Endodermal cell (in vitro differentiated cells): ENCODE data around the gene ANP32A. TPM values are rescaled to one million over a fixed set of nuclear protein-coding genes. Genes with fewer than 3 reads are reported as not detected.

Experiments used
- DNase-seq: peaks from one replicate; pipeline ENCODE4 v3.0.0-alpha.2; 2017
- H3K27ac ChIP-seq: 2 replicates; pipeline ENCODE4 v1.5.1; 2013; ENCODE audit warnings: mild to moderate bottlenecking, low read depth, low read length, moderate library complexity
- H3K27me3 ChIP-seq: 2 replicates; pipeline ENCODE4 v1.6.1; 2013; ENCODE audit warnings: mild to moderate bottlenecking, low read length, moderate library complexity; ENCODE audit not compliant: insufficient read depth, control insufficient read depth, poor library complexity, severe bottlenecking
- H3K36me3 ChIP-seq: 2 replicates; pipeline ENCODE4 v1.7.0; 2013; ENCODE audit warnings: mild to moderate bottlenecking, low read length, moderate library complexity; ENCODE audit not compliant: control insufficient read depth, insufficient read depth
- H3K4me1 ChIP-seq: one replicate; pipeline ENCODE4 v1.7.0; 2013; ENCODE audit warnings: low read length; ENCODE audit not compliant: control insufficient read depth, insufficient read depth
- H3K4me3 ChIP-seq: 2 replicates; pipeline ENCODE4 v1.5.1; 2013; ENCODE audit warnings: mild to moderate bottlenecking, low read length, moderate library complexity
- H3K9ac ChIP-seq: 2 replicates; pipeline ENCODE4 v1.6.1; 2013; ENCODE audit warnings: mild to moderate bottlenecking, low read length, moderate library complexity; ENCODE audit not compliant: poor library complexity, severe bottlenecking; ENCODE audit errors: extremely low read depth
- H3K9me3 ChIP-seq: 2 replicates; pipeline ENCODE4 v1.6.1; 2013; ENCODE audit warnings: mild to moderate bottlenecking, low read length, moderate library complexity; ENCODE audit not compliant: control insufficient read depth
- H3K27ac Mint-ChIP-seq: 2 replicates; pipeline ENCODE4 v1.8.0; 2020; ENCODE audit warnings: mixed read lengths
- H3K27me3 Mint-ChIP-seq: 2 replicates; pipeline ENCODE4 v1.8.0; 2021; ENCODE audit warnings: mild to moderate bottlenecking, mixed read lengths; ENCODE audit not compliant: insufficient read depth
- H3K36me3 Mint-ChIP-seq: 2 replicates; pipeline ENCODE4 v1.8.0; 2020; ENCODE audit warnings: low read depth, mixed read lengths
- H3K4me1 Mint-ChIP-seq: 2 replicates; pipeline ENCODE4 v1.8.0; 2020; ENCODE audit warnings: mixed read lengths
- H3K4me3 Mint-ChIP-seq: 2 replicates; pipeline ENCODE4 v1.8.0; 2020; ENCODE audit warnings: mild to moderate bottlenecking, moderate library complexity, mixed read lengths
- H3K9me3 Mint-ChIP-seq: 2 replicates; pipeline ENCODE4 v1.8.0; 2020; ENCODE audit warnings: mild to moderate bottlenecking, mixed read lengths
- WGBS, 2 experiments: methylation state at CpG; one replicate each; pipeline versions ENCODE4 v1.1.5 to v1.1.7; 2013; ENCODE audit warnings: missing lambda C conversion rate in 2 of 2, mixed read lengths in 1 of 2; ENCODE audit not compliant: insufficient coverage in 1 of 2, insufficient read length in 1 of 2; 5-methylcytosine and 5-hydroxymethylcytosine counted together
- total RNA-seq, 2 donors: library from RNA; stranded (reverse); fragmentation: NEBNext Ultra II Directional in 1 of 2; extraction: Animal tissue kit (Norgen Biotek cat#: 25700) in 1 of 2; gene quantifications; 2 replicates in 1 of 2; 3 replicates in 1 of 2; pipeline ENCODE4 v1.2.1, GENCODE V29; 2021
- TF ChIP-seq, protein P1 (sequence below): fragments of 200-600 bp; sonication (generic); conservative IDR thresholded peaks from 2 replicates; pipeline ENCODE4 v1.5.0; 2021; ENCODE audit warnings: antibody characterized with exemption, mild to moderate bottlenecking

The ANP32A gene
- total RNA-seq, 2 donors from 2014 or later = 346 to 385 TPM

DNA sequence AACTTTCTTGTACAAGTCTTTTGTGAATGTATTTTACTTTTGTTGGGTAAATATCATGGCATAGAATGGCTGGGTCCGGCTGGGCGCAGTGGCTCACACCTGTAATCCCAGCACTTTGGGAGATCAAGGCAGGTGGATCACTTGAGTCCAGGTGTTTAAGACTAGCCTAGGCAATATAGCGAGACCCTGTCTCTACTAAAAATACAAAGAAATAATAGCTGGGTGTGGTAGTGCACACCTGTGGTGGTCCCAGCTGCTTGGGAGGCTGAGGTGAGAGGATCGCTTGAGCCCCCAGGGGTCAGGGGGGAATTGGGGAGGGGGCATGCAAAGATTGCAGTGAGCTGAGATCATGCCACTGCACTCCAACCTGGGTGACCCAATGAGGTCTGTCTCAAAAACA is 52.9 kb downstream of the ANP32A start:
- TF ChIP-seq, protein P1, sequence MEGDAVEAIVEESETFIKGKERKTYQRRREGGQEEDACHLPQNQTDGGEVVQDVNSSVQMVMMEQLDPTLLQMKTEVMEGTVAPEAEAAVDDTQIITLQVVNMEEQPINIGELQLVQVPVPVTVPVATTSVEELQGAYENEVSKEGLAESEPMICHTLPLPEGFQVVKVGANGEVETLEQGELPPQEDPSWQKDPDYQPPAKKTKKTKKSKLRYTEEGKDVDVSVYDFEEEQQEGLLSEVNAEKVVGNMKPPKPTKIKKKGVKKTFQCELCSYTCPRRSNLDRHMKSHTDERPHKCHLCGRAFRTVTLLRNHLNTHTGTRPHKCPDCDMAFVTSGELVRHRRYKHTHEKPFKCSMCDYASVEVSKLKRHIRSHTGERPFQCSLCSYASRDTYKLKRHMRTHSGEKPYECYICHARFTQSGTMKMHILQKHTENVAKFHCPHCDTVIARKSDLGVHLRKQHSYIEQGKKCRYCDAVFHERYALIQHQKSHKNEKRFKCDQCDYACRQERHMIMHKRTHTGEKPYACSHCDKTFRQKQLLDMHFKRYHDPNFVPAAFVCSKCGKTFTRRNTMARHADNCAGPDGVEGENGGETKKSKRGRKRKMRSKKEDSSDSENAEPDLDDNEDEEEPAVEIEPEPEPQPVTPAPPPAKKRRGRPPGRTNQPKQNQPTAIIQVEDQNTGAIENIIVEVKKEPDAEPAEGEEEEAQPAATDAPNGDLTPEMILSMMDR = no peak
- no peaks in the 10 kb centered on the region for H3K27me3 ChIP-seq
- Mint-ChIP-seq H3K4me1 (no peaks in the 10 kb centered on the region), H3K36me3 (no peaks in the 10 kb centered on the region), H3K27me3 (peaks cover 6% of the 10 kb centered on the region), H3K27ac (no peak overlapping the region), H3K4me3 (no peak overlapping the region), H3K9me3 (no peaks in the 10 kb centered on the region)
- H3K36me3 ChIP-seq = no peaks in the 10 kb centered on the region
- no peaks in the 10 kb centered on the region for H3K4me1 ChIP-seq
- H3K4me3 ChIP-seq = no peak overlapping the region
- H3K9me3 ChIP-seq = no peaks in the 10 kb centered on the region
- no peak overlapping the region for H3K9ac ChIP-seq
- H3K27ac ChIP-seq = no peak overlapping the region
- no peak for DNase-seq
- 50 to 68% methylated on average over 2 to 4 of the region's 4 CpGs for WGBS, 2 experiments

DNA sequence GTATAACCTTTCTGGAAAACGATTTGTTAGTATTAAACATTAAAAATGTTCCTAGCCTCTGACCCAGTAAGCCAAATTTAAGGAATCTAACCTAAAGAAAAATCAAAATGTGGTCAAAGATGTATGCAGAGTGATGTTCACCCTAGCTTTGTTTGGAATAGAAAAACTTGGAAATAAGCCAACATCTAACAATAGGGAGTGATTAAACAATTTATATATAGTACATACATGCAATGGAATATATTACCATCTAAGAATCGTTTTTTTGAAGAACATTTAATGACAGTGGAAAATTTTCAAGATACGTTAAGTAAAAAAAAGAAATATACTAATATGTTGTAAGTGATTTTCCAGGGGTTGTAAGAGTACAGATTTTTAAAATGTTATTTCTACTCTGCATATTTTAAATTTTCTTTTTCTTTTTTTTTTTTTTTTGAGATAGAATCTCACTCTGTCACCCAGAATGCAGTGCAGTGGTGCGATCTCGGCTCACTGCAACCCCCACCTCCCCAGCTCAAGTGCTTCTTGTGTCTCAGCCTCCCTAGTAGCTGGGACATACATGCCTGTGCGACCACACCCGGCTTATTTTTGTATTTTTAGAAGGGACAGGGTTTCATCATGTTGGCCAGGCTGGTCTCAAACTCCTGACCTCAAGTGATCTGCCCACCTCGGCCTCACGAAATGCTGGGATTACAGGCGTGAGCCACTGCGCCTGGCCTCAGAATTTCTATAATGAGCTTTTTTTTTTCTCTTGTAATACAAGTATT is 54.9 kb downstream of the ANP32A start:
- no peak for DNase-seq
- TF ChIP-seq, protein P1 = no peak

DNA sequence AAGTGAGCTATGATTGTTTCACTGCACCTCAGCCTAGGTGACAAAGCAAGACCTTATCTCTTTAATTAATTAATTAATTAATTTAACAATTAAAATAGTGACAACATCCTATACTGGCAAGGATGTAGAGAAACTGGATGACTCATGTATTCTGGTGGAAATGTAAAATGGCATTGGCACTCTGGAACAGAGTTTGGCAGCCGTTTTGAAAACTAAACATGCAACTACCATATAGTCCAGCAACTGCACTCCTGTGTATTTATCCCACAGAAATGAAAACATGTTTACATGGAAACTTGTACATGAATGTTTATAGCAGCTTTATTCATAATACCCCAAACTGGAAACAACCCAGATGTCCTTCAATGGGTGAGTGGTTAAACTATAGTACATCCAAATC is 56.6 kb downstream of the ANP32A start:
- Histone ChIP-seq H3K4me3 (no peak overlapping the region), H3K9me3 (no peaks in the 10 kb centered on the region), H3K4me1 (no peaks in the 10 kb centered on the region), H3K27ac (no peak overlapping the region), H3K27me3 (no peaks in the 10 kb centered on the region), H3K36me3 (no peaks in the 10 kb centered on the region), H3K9ac (no peak overlapping the region)
- Mint-ChIP-seq H3K4me1 (no peaks in the 10 kb centered on the region), H3K27me3 (peaks cover 2% of the 10 kb centered on the region), H3K36me3 (no peaks in the 10 kb centered on the region), H3K27ac (no peak overlapping the region), H3K9me3 (no peaks in the 10 kb centered on the region), H3K4me3 (no peak overlapping the region)
- 90% methylated on average over 1 of the region's 1 CpG; no CpG with 5 or more reads in 1 of the 2 experiments for WGBS, 2 experiments
- TF ChIP-seq, protein P1 = no peak
- DNase-seq = no peak

More for the DNA sequence above, 54.9 kb downstream of the ANP32A start:
- Histone ChIP-seq H3K27ac (no peak overlapping the region), H3K9ac (no peak overlapping the region), H3K36me3 (no peaks in the 10 kb centered on the region), H3K9me3 (no peaks in the 10 kb centered on the region), H3K4me1 (no peaks in the 10 kb centered on the region), H3K27me3 (no peaks in the 10 kb centered on the region), H3K4me3 (no peak overlapping the region)
- Mint-ChIP-seq H3K27me3 (peaks cover 2% of the 10 kb centered on the region), H3K27ac (no peak overlapping the region), H3K4me1 (no peaks in the 10 kb centered on the region), H3K9me3 (no peaks in the 10 kb centered on the region), H3K36me3 (no peaks in the 10 kb centered on the region), H3K4me3 (no peak overlapping the region)
- WGBS, 2 experiments = 90 to 92% methylated on average over 2 to 10 of the region's 11 CpGs
